Fibroblast of lung (primary cell): ENCODE results near the gene KCND2.

Experiments
- EZH2 ChIP-seq: IDR thresholded peaks from 2 replicates; pipeline ENCODE4 v1.5.1; 2012; ENCODE audit warnings: low read length, control low read depth, mild to moderate bottlenecking; ENCODE audit errors: missing control alignments
- TF ChIP-seq, protein P1 (sequence below), 2 donors: IDR thresholded peaks in 1 of 2; conservative IDR thresholded peaks in 1 of 2; 1 replicate in 1 of 2; 2 replicates in 1 of 2; pipeline ENCODE4 v1.5.1; 2011 to 2012; ENCODE audit warnings: low read length in 2 of 2, control low read depth in 1 of 2, inconsistent platforms in 1 of 2, low read depth in 1 of 2, mild to moderate bottlenecking in 1 of 2

- TF ChIP-seq, protein P1, sequence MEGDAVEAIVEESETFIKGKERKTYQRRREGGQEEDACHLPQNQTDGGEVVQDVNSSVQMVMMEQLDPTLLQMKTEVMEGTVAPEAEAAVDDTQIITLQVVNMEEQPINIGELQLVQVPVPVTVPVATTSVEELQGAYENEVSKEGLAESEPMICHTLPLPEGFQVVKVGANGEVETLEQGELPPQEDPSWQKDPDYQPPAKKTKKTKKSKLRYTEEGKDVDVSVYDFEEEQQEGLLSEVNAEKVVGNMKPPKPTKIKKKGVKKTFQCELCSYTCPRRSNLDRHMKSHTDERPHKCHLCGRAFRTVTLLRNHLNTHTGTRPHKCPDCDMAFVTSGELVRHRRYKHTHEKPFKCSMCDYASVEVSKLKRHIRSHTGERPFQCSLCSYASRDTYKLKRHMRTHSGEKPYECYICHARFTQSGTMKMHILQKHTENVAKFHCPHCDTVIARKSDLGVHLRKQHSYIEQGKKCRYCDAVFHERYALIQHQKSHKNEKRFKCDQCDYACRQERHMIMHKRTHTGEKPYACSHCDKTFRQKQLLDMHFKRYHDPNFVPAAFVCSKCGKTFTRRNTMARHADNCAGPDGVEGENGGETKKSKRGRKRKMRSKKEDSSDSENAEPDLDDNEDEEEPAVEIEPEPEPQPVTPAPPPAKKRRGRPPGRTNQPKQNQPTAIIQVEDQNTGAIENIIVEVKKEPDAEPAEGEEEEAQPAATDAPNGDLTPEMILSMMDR (conservative IDR thresholded peaks at IDR 0.05 in 1 of 2, IDR thresholded peaks at IDR 0.05 in 1 of 2; ENCODE audit: low read depth in 1 of 2, low read length in 2 of 2) = no peak
- no peak for TF ChIP-seq EZH2
Observed at GRCh38 chr7:120716307-120716706, 443.3 kb downstream of the KCND2 start.
